NCI-H510A treated with DMSO at 0.1 percent for 48 hours (cell line): Measurements from ENCODE around the gene GPR152.

ENCODE experiments used
- DNase-seq: peaks from one replicate; lab custom pipeline; 2025; lab: John Stamatoyannopoulos, UW

The GPR152 gene

GRCh38 chr11:67423891-67424613, 28.5 kb downstream of the GPR152 start:
- no peak for DNase-seq

- DNase-seq: no peak
These were observed 29.1 kb downstream of the GPR152 start for GRCh38 chr11:67423466-67423865.

DNA sequence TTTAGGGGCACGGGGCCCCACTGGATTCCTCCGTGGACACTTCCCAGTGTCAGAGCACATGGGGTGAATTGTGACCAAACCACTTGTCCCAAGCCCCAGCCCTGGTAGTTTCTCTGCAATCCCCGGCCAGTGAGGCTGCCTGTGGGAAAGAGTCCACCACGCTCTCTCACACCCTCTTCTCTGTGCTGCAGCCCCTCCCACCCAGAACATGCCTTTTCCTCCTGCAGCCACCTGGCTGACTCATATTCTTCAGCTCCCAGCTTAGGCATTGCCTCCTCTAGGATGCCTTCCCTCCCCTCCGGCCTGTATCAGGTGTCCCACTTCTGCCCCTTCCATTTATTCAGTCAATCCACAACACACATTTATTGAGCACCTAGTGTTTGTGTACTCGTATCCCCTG, 29.6 kb downstream of the GPR152 start:
- no peak for DNase-seq

DNA sequence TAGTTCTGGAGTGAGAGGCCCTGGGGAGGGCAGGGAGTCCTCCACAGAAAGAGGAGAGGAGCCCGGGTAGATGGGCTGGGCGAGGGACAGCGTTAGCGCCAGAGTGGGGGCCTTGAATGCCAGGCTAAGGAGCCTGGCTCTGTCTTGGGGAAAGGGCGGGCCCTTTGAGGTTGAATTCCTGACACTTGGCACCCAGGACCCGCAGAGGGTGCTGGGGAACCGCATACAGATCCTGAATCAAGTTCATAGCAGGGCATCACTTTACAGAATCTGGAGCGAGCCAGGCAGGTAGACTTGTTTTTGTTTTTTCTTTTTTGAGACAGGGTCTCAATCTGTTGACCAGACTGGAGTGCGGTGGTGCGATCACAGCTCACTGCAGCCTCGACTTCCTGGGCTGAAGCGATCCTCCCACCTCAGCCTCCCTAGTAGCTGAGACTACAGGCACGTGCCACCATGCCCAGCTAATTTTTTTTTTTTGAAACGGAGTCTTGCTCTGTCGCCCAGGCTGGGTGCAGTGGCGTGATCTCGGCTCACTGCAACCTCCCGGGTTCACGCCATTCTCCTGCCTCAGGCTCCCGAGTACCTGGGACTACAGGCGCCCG, 31.0 kb downstream of the GPR152 start:
- DNase-seq: no peak

GRCh38 chr11:67420646-67421429, 31.7 kb downstream of the GPR152 start:
- DNase-seq: peak; percentile 84

GRCh38 chr11:67420147-67420645, 32.3 kb downstream of the GPR152 start:
- no peak for DNase-seq

- DNase-seq: no peak
These were observed 33.0 kb downstream of the GPR152 start for GRCh38 chr11:67419325-67420049.

GRCh38 chr11:67418476-67419281, 33.9 kb downstream of the GPR152 start:
- DNase-seq: no peak

- DNase-seq: no peak
These were observed 35.1 kb downstream of the GPR152 start for GRCh38 chr11:67417425-67417824.

DNA sequence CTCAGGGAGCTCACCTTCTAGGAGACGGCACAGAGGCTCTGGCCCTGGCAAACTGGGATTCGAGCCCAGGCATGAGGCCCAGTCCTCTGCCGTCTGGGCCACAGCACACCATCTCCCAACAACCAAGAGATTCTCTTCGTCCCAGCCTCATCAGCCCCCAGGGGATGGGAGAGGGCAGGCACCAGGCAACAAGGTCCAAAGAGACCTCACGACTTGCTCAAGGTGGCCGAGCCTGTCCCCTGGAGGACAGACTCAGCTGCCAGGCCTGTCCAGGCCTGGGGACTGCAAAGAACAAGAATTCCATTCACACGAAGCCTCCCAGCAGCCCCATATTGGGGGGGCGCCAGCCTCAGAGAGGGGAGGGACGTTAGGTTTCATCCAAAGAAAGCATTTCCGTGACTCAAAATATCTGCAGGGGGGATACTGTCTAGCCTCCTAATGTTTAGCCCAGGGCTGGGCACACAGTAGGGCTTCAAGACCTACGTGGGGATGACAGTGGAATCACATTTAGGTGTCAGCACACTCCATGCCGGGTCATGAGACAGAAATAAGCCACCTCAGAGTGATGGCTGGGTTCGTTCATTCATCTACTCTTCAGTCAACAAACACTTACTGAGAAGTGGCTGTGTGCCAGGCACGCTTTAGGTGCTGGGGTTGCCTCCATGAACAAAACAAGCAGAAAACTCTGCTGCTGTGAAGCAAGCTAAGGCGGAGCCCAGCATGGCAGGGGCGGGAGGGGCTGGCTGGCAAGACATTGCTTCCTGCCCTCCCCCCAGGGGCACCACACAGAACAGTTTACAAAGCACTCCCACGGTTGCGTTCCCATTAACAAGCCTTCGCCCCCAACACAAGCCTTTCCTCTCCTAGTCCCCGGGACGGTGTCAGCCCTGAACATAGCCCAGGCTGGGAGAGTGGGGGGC, 35.9 kb downstream of the GPR152 start:
- peak; percentile 66 for DNase-seq

GRCh38 chr11:67415501-67416304, 36.8 kb downstream of the GPR152 start, which contains the start of gene CARNS1:
Gene CARNS1, plus strand, starts transcription at chr11:67415678. Its CDS starts 522 bp downstream, at chr11:67416200.
- peak; percentile 29 for DNase-seq

DNA sequence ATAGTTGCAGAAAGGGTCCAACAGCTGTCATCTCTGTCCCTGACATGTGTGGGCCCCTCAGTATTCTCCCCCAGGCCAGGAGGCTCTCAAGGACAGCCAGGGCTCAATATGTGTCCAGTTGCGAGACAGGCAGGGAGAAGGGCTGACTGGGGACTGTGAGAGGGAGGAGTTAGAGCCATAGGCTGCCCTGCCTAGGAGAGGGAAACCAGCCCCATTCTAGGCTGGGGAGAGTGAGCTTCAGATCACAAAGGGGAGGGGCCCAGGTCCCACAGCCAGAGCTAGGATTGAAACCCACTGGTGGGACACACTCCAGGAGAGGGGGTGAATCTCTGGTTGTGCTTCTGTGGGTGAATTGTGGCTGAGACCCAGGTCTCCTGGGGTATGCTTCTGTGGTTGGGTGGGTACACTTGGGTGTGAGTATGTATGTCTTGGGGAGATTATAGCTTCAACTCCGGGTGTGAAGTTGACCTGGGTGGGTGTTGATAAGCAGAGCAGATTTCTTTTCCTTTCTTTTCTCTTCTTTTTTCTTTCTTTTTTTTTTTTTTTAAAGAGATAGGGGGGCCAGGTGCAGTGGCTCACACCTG, 39.2 kb downstream of the GPR152 start:
- no peak for DNase-seq

DNA sequence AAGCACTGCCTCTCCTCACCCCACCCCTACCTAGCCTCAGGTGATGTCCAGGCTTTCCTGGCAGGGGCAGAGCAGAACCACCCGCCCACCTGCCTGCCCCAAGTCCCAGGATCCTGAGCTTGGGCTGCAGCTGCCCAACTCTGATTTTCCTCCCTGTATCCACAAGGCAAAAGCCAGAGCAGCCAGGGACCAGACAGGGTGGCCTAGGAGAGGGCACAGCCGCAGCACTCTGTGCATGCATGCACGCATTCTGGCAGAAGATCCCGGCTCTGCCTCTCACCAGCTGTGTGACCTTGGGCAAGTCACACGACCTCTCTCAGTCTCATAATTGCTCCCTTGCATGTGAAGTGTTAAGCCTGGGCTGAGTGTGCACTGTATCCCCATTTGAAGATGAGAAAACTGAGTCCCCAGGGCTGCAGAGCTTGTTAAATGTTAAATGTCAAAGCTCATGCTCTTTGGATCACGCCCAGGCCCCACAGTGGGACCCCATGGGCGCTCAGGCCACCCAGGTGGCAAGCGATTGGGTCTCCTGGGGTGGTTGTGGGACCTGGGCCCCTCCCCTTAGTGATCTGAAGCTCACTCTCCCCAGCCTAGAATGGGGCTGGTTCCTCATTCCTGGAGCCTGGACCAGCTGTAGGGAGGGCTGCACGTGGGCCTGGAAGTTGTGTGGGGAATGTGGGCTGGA, 39.9 kb downstream of the GPR152 start:
- DNase-seq: no peak

GRCh38 chr11:67411785-67412152, 40.8 kb downstream of the GPR152 start:
- no peak for DNase-seq

- DNase-seq: no peak
These were observed 41.3 kb downstream of the GPR152 start for GRCh38 chr11:67410984-67411784.

DNA sequence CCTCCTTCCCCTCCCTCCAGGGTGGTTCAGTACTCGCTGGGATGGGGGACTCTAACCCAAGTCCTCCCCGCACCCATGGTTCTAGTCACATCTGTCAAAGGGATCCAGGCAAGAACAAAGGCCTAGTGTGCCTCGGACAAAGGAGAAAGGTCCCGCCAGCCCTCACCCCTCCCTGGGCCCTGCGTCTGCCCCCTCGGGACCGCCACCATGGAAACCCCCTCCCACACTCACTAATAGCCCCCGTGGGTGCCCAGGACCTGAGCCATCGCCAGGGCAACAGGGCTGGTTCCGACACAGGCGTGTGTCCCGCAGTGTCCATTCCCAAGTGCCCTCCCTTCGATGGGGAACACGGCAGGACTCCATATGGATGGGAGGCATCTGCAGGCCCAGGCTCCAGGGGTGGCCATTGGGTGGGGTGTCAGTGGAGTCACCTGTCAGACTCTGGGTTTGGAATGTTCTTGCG, 42.1 kb downstream of the GPR152 start:
- no peak for DNase-seq

GRCh38 chr11:67409781-67410368, 42.7 kb downstream of the GPR152 start:
- DNase-seq: peak; percentile 89
